ENCODE results near the gene HECTD4.
"Not testable (repeated sequence)": the region's sequence is repeated elsewhere in the genome, so short reads cannot be mapped to it uniquely, and the experiment has no call there.

The HECTD4 gene

GRCh38 chr12:112110787-112111662 lies 271.2 kb downstream of the HECTD4 start:
- not testable (repeated sequence) for DNase-seq
